Common myeloid progenitor, CD34-positive (primary cell): ENCODE measurements around the gene YARS2.

Source experiments
- CTCF ChIA-PET: fragments of 350-600 bp; sonication (Branson Sonifier 250); formaldehyde crosslinking; loops from one replicate; lab custom pipeline; 2021; ENCODE audit warnings: antibody characterized with exemption; lab: Charles Lee
- POLR2A ChIA-PET: fragments of 350-600 bp; sonication (Branson Sonifier 250); formaldehyde crosslinking; loops from one replicate; lab custom pipeline; 2021; ENCODE audit warnings: antibody characterized with exemption; lab: Charles Lee
- DNase-seq, 3 donors: peaks; one replicate each; pipeline versions ENCODE4 v3.0.0 to v3.0.0-alpha.2; 2013
- H3K27ac ChIP-seq, 2 experiments: 1 replicate in 1 of 2; 2 replicates in 1 of 2; pipeline ENCODE4 v1.7.0; 2013; ENCODE audit warnings: inconsistent platforms in 2 of 2, low read length in 2 of 2, mild to moderate bottlenecking in 2 of 2, low read depth in 1 of 2, moderate library complexity in 1 of 2; ENCODE audit not compliant: severe bottlenecking in 2 of 2, insufficient read depth in 1 of 2, poor library complexity in 1 of 2
- H3K27me3 ChIP-seq, 5 experiments: replicated peaks in 2 of 5; 1 replicate in 3 of 5; 2 replicates in 2 of 5; pipeline versions ENCODE4 v1.6.1 to v1.7.0; 2013; ENCODE audit warnings: low read length in 4 of 5, mild to moderate bottlenecking in 2 of 5, moderate library complexity in 2 of 5, inconsistent platforms in 1 of 5; ENCODE audit not compliant: insufficient read depth in 5 of 5, control insufficient read depth in 4 of 5
- H3K36me3 ChIP-seq, 4 experiments: 1 replicate in 2 of 4; 2 replicates in 2 of 4; pipeline versions ENCODE4 v1.6.1 to v1.7.0; 2013; ENCODE audit warnings: low read length in 3 of 4, control low read depth in 1 of 4, mild to moderate bottlenecking in 1 of 4; ENCODE audit not compliant: control insufficient read depth in 4 of 4, insufficient read depth in 4 of 4
- H3K4me1 ChIP-seq, 4 experiments: 1 replicate in 3 of 4; 2 replicates in 1 of 4; pipeline versions ENCODE4 v1.6.1 to v1.7.1; 2013; ENCODE audit warnings: low read length in 3 of 4, mild to moderate bottlenecking in 3 of 4, control low read depth in 1 of 4, inconsistent platforms in 1 of 4, moderate library complexity in 1 of 4; ENCODE audit not compliant: control insufficient read depth in 4 of 4, insufficient read depth in 4 of 4; ENCODE audit errors: control extremely low read depth in 1 of 4
- H3K4me3 ChIP-seq, 7 experiments: 1 replicate in 4 of 7; 2 replicates in 3 of 7; pipeline versions ENCODE4 v1.5.1 to v1.7.0; 2013; ENCODE audit warnings: mild to moderate bottlenecking in 7 of 7, low read length in 6 of 7, moderate library complexity in 6 of 7, inconsistent platforms in 2 of 7, low read depth in 2 of 7, control low read depth in 1 of 7; ENCODE audit not compliant: insufficient read depth in 4 of 7, control insufficient read depth in 1 of 7; ENCODE audit errors: extremely low read depth in 1 of 7
- H3K9me3 ChIP-seq, 5 experiments: 1 replicate in 4 of 5; 2 replicates in 1 of 5; pipeline versions ENCODE4 v1.6.1 to v1.7.1; 2013; ENCODE audit warnings: low read length in 4 of 5, mild to moderate bottlenecking in 2 of 5, inconsistent platforms in 1 of 5, low read depth in 1 of 5, moderate library complexity in 1 of 5; ENCODE audit not compliant: control insufficient read depth in 4 of 5, insufficient read depth in 2 of 5; ENCODE audit errors: control extremely low read depth in 1 of 5
- WGBS: methylation state at CpG from one replicate; pipeline ENCODE4 v1.1.5; 2013; ENCODE audit not compliant: insufficient coverage; 5-methylcytosine and 5-hydroxymethylcytosine counted together

Gene YARS2

DNA sequence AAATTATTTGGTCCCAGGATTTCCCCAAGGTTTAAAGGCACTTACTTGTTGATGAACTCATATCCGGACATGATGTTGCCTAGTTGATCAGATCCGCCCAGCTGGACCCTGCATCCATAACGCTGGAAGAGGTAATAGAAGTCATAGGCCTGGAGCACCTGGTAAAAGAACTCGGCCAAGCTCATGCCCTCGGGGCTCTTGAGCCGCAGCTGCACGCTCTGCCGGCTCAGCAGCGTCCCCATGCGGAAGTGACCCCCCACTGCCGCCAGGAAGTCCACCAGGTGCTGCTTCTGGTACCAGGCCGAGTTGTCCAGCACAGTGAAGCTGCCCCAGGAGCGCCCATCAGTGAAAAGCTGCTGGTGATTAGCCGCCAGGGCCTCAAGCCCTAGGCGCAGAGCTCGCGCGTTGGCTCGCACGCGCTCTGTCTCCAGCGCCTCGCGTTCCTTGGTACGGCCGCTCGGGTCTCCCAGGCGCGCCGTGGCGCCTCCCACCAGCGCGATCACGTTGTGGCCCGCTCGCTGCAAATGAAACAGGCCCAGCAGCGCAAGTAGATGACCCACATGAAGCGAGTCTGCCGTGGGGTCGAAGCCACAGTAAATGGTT, 545 bp downstream of the YARS2 start:
- POLR2A ChIA-PET = interaction anchor here (0.7 to 1.2 kb wide), 3 partner anchors 240 to 1266 kb away, joined by 3 to 7 read pairs (median 5); no protein-coding TSS in a partner anchor
- under 1% methylated on average over 39 of the region's 40 CpGs for WGBS
- no peaks in the 10 kb centered on the region for H3K9me3 ChIP-seq
- CTCF ChIA-PET = interaction anchor here (0.6 to 4.7 kb wide), 21 partner anchors 12 to 1268 kb away, joined by 3 to 52 read pairs (median 5); partner anchors contain the start of gene ALG10
- DNase-seq = peak; percentile 61 to 85 (median 78)
- peak overlapping the region; percentile 86 to 100 (median 94) for H3K4me3 ChIP-seq
- peak overlapping the region; percentile 82 to 89 for H3K27ac ChIP-seq
- no peaks in the 10 kb centered on the region for H3K27me3 ChIP-seq
- peaks cover 3 to 30% (median 15%) of the 10 kb centered on the region in 4 experiments for H3K36me3 ChIP-seq
- H3K4me1 ChIP-seq = peaks cover 12 to 21% (median 14%) of the 10 kb centered on the region in 4 experiments

DNA sequence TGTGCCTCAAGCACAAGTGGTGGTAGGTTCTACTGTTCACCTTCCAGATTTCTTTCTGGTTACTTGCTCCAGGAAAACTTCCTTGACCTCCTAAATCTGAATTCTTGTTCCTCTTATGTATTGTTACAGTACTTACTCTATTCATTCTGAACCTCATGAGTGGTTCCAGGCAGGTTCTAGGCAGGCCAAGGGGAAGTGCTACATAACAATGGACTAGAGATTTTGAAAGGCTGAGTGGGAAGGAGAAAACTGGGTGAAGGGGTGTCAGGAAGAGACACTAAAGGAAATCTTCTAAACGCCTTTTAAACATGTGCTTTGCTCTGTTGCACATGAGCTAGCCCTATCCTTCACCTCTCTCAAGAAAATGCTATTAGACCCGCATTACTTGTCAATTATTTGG, 1.6 kb downstream of the YARS2 start:
- Histone ChIP-seq H3K9me3 (no peaks in the 10 kb centered on the region), H3K27ac (peak overlapping the region in 1 of 2 experiments; percentile 89), H3K4me1 (peaks cover 12 to 21% (median 14%) of the 10 kb centered on the region in 4 experiments), H3K36me3 (peaks cover 8 to 36% (median 21%) of the 10 kb centered on the region in 4 experiments), H3K27me3 (no peaks in the 10 kb centered on the region), H3K4me3 (peak overlapping the region in 6 of 7 experiments; percentile 23 to 100 (median 94))
- WGBS = 45% methylated on average over 2 of the region's 2 CpGs
- ChIA-PET CTCF (interaction anchor here (1.2 to 4.7 kb wide), 2 partner anchors 164 to 390 kb away, joined by 3 to 52 read pairs; no protein-coding TSS in a partner anchor), POLR2A (no interaction called here)
- DNase-seq = peak in 1 of 3 donors; percentile 4

DNA sequence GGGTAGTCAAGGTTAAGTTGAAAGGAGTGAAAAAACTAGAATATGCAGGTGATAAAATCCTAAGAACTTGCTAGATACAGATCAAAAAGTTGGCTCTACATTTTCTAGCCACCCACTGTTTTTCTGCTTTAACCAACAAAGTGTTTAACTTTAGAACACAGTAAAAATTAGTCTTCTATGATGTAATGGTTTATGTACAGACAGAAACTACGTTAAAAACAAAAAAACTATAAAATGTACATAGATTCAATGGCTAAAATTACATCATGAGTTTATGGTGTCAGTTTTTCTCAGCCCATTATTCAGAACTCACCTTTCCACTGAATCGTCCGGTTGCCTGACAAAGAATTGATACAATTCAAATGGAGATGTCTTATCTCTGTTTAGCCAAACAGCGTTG, 2.1 kb downstream of the YARS2 start:
- H3K36me3 ChIP-seq = peaks cover 10 to 38% (median 25%) of the 10 kb centered on the region in 4 experiments
- no peaks in the 10 kb centered on the region for H3K27me3 ChIP-seq
- peak overlapping the region in 2 of 7 experiments; percentile 95 to 98 for H3K4me3 ChIP-seq
- H3K9me3 ChIP-seq = no peaks in the 10 kb centered on the region
- 89% methylated on average over 3 of the region's 4 CpGs for WGBS
- peaks cover 12 to 21% (median 14%) of the 10 kb centered on the region in 4 experiments for H3K4me1 ChIP-seq
- ChIA-PET POLR2A (no interaction called here), CTCF (interaction anchor here (1.2 kb wide), 1 partner anchor 389 kb away, joined by 3 read pairs; no protein-coding TSS in a partner anchor)
- peak overlapping the region in 1 of 2 experiments; percentile 89 for H3K27ac ChIP-seq
- DNase-seq = no peak

DNA sequence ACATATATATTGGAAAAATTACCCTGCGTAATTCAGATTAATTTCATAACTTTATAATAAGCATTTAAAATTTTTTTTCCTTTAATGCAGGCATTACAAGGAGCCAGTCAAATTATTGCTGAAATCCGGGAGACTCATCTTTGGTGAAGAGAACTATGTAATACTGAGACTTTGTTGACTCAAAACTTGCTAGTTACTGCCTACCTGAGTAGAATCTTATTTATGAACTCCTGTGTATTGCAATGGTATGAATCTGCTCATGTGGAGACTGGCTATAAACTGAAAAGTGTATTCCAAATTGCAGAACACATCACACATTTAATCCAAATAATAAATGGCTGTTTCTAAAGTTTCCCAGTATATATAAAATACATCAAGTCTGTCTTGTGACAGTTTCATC, 12.4 kb downstream of the YARS2 start:
- POLR2A ChIA-PET = no interaction called here
- CTCF ChIA-PET = no interaction called here
- Histone ChIP-seq H3K4me3 (no peak overlapping the region), H3K9me3 (no peaks in the 10 kb centered on the region), H3K4me1 (no peaks in the 10 kb centered on the region), H3K27me3 (no peaks in the 10 kb centered on the region), H3K36me3 (peaks cover 18 to 85% (median 54%) of the 10 kb centered on the region in 4 experiments), H3K27ac (no peak overlapping the region)
- no peak for DNase-seq
- WGBS = no CpG with 5 or more reads among the region's 2 CpGs

DNA sequence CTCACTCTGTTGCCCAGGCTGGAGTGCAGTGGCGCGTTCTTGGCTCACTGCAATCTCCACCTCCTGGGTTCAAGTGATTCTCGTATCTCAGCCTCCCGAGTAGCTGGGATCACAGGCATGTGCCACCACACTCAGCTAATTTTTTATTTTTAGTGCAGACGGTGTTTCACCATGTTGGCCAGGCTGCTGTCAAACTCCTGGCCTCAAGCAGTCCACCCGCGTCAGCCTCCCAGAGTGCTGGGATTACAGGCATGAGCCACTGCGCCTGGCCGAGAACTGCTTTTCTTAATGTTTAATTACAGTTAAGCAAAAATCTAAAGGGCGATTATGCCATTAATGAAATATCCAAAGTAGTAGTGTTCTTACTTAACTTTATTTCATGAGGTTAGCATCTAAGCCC, 13.6 kb downstream of the YARS2 start:
- peaks cover 18 to 83% (median 50%) of the 10 kb centered on the region in 4 experiments for H3K36me3 ChIP-seq
- CTCF ChIA-PET = interaction anchor here (0.6 to 1.8 kb wide), 3 partner anchors 8 to 63 kb away, joined by 3 to 5 read pairs (median 4); partner anchors contain the start of genes DNM1L and YARS2
- no peaks in the 10 kb centered on the region for H3K27me3 ChIP-seq
- H3K4me1 ChIP-seq = no peaks in the 10 kb centered on the region
- no peak for DNase-seq
- POLR2A ChIA-PET = no interaction called here
- no peaks in the 10 kb centered on the region for H3K9me3 ChIP-seq
- H3K4me3 ChIP-seq = no peak overlapping the region
- WGBS = 97% methylated on average over 9 of the region's 10 CpGs
- H3K27ac ChIP-seq = no peak overlapping the region

DNA sequence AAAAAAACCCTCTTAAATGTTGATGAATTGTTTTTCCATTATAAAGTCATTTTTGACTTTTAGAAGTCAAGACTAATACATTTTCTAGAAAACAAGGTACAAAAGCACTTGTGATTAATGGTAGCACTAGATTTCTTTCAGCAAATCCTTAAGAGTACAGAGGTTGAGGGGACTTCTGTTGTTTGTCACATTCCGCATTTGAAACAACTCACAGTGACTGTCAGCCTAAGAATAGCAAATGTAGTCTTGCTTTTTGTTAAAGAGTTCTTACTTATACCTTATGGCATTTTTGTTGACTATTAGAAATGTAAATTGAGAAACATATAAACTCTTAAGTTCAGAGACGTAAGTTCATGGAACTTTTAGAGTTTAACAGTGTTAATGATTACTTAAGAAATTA, 16.4 kb downstream of the YARS2 start:
- no peak overlapping the region for H3K4me3 ChIP-seq
- H3K27ac ChIP-seq = no peak overlapping the region
- no peak for DNase-seq
- WGBS = no CpG with 5 or more reads among the region's 2 CpGs
- POLR2A ChIA-PET = no interaction called here
- CTCF ChIA-PET = no interaction called here
- H3K36me3 ChIP-seq = peaks cover 17 to 81% (median 42%) of the 10 kb centered on the region in 4 experiments
- no peaks in the 10 kb centered on the region for H3K27me3 ChIP-seq
- H3K4me1 ChIP-seq = no peaks in the 10 kb centered on the region
- H3K9me3 ChIP-seq = no peaks in the 10 kb centered on the region

DNA sequence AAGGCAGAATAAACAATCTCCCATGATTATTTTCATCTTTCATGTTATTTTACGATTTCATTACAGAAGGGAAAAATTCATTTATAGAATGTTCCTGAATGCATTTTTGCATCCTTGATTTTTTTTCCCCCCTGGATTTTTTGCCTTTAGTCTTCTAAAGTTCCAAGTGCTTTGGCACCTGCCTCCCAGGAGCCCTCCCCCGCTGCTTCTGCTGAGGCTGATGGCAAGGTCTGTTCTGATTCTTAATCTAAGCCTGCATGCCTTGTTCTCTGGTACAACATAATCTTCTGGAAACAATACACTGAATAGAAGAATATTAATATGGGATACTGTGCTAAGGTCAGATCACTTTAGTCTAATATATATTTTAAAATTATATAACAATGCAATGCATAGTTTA, 18.0 kb downstream of the YARS2 start:
- Histone ChIP-seq H3K9me3 (no peaks in the 10 kb centered on the region), H3K27me3 (no peaks in the 10 kb centered on the region), H3K36me3 (peaks cover 17 to 78% (median 39%) of the 10 kb centered on the region in 4 experiments), H3K4me3 (no peak overlapping the region), H3K4me1 (no peaks in the 10 kb centered on the region), H3K27ac (no peak overlapping the region)
- no CpG with 5 or more reads among the region's 2 CpGs for WGBS
- ChIA-PET POLR2A (no interaction called here), CTCF (interaction anchor here (0.6 kb wide), 1 partner anchor 1422 kb away, joined by 3 read pairs; no protein-coding TSS in a partner anchor)
- DNase-seq = no peak
